Stimulated activated CD4-positive, alpha-beta T cell treated with anti-CD3 and anti-CD28 coated beads, TNF-alpha, amount 100 ng/mL, for 4 hours (primary cell): ENCODE results near the gene PIK3R5.
A peak's percentile ranks its signal among the peaks of the same experiment; 100 is the strongest.
"Not testable (repeated sequence)": the region's sequence is repeated elsewhere in the genome, so short reads cannot be mapped to it uniquely, and the experiment has no call there.

ENCODE experiments used
- DNase-seq, 3 experiments: peaks; one replicate each; pipeline ENCODE4 v3.0.0-alpha.2; 2020; ENCODE audit warnings: low read depth in 3 of 3

Gene PIK3R5

GRCh38 chr17:8965394-8966168, at the start of gene PIK3R5:
Gene PIK3R5, minus strand, starts transcription at chr17:8965707. Its CDS starts 54,213 bp downstream, at chr17:8911494.
- DNase-seq = peak; percentile 74 to 77 (median 76)

GRCh38 chr17:9011001-9011400, 45.5 kb upstream of the PIK3R5 start:
- no peak for DNase-seq

- DNase-seq = no peak
Observed at GRCh38 chr17:9009737-9010136, 44.2 kb upstream of the PIK3R5 start.

GRCh38 chr17:9009096-9009495, 43.6 kb upstream of the PIK3R5 start:
- no peak for DNase-seq

- DNase-seq = no peak
Observed at GRCh38 chr17:9007052-9007714, 41.7 kb upstream of the PIK3R5 start.

- no peak for DNase-seq
Observed at GRCh38 chr17:9006175-9006767, 40.8 kb upstream of the PIK3R5 start.

GRCh38 chr17:9004961-9005285, 39.4 kb upstream of the PIK3R5 start:
- DNase-seq = no peak

GRCh38 chr17:9004132-9004960, 38.8 kb upstream of the PIK3R5 start:
- no peak for DNase-seq

GRCh38 chr17:9003355-9004131, 38.0 kb upstream of the PIK3R5 start:
- no peak for DNase-seq

GRCh38 chr17:9002606-9003354, 37.3 kb upstream of the PIK3R5 start:
- DNase-seq = peak in 1 of 3 experiments; percentile 27

GRCh38 chr17:9002227-9002605, 36.7 kb upstream of the PIK3R5 start:
- no peak for DNase-seq

GRCh38 chr17:9001559-9001958, 36.1 kb upstream of the PIK3R5 start:
- no peak for DNase-seq

GRCh38 chr17:8997994-8998628, 32.6 kb upstream of the PIK3R5 start:
- DNase-seq = peak; percentile 57 to 62 (median 57)

GRCh38 chr17:8995711-8996110, 30.2 kb upstream of the PIK3R5 start:
- DNase-seq = no peak

- DNase-seq = peak; percentile 28 to 36 (median 30)
Observed at GRCh38 chr17:8994319-8994718, 28.8 kb upstream of the PIK3R5 start.

GRCh38 chr17:8991514-8992285, 26.2 kb upstream of the PIK3R5 start:
- DNase-seq = peak in 2 of 3 experiments; percentile 30 to 40

GRCh38 chr17:8988263-8988935, 22.9 kb upstream of the PIK3R5 start:
- DNase-seq = not testable (repeated sequence)

GRCh38 chr17:8986295-8986694, 20.8 kb upstream of the PIK3R5 start:
- DNase-seq = no peak
